NCI-H748 (cell line): ENCODE measurements around the gene NCKAP5.
"Not testable (repeated sequence)": the region's sequence is repeated elsewhere in the genome, so short reads cannot be mapped to it uniquely, and the experiment has no call there.

Experiments
- DNase-seq: peaks from one replicate; lab custom pipeline; 2025; ENCODE audit not compliant: unreplicated experiment; lab: John Stamatoyannopoulos, UW

Gene NCKAP5

DNA sequence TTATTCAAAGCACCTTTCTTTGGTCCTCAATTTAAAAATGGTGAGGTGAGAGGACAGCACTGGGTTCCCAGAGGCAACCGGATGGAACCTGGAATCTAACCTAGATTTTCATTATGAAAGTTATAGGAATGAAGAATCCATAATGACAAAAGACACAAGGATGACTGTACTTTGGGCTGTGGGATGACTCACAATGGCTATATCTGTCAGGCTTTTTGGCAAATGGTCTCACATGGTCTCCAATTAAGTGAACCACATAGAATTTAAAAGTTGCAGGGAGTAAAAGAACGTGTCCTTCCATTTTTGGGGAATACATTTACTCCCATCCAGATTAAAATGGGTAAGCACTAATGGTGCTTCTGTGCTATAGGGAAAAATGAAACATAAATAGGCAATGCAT, 866.5 kb downstream of the NCKAP5 start:
- no peak for DNase-seq

GRCh38 chr2:132699802-132700201, 868.5 kb downstream of the NCKAP5 start:
- not testable (repeated sequence) for DNase-seq

DNA sequence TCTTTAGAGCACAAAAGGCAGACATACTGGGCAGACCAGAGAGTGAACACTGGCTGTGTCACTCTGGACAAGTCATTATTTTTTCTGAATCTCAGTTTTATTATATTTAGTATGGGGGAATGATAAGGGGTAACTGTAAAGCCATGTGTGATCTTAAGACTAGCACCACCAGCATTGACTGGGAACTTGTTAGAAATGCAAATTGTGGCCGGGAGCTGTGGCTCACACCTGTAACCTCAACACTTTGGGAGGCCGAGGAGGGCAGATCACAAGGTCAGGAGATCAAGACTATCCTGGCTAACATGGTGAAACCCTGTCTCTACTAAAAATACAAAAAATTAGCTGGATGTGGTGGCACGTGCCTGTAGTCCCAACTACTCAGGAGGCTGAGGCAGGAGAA, 869.9 kb downstream of the NCKAP5 start:
- not testable (repeated sequence) for DNase-seq

- no peak for DNase-seq
Measured at GRCh38 chr2:132697556-132698205, 870.6 kb downstream of the NCKAP5 start.

GRCh38 chr2:132692816-132693215, 875.4 kb downstream of the NCKAP5 start:
- DNase-seq: no peak

DNA sequence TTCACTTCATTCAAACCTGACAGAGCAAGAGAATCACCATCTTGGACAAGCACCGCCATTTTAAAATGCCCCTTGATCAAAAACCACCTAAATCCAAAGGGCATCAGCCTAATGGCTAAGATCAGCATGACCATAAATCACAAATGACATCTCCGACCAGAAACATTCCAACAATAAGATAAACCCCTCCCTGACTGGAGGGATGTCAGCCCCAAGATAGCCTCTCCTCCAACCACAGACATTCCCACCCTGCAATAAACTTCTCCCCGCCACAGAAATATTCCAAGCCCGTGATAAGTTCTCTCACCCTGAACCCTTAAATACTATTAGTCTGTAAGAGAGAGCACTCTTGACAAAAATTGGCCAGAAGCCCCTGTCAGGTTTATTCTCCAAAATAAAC, 876.7 kb downstream of the NCKAP5 start:
- DNase-seq: no peak

DNA sequence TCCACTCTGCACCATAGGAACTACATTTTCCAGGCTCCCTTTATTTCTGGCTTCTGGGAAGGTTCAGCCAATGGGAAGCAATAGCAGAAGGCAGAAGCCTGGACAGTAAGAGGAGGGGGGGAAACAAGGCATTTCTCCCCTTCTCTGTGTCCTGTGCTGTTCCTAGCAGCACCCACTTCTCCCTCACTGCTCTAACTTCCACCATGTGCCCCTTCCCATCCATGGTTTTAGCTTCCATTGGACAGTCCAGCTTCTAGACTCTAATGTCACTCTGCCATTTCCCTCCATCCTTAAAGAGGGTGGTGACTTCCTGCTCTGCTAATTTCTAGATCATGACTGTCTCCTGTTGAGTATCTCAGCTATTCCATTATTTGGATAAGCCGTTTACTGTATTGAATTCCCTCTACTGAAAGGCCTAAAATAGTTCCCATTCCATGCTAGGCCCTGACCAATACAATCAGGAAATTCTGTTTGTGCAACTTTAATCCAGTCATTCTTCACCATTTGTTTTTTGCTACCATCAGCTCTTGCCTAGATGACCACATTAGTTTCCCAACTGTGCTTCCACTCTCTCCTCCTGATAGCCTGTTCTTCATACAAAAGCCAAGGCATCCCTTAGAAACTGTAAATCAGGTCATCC, 877.5 kb downstream of the NCKAP5 start:
- DNase-seq: no peak

- no peak for DNase-seq
Measured at GRCh38 chr2:132681766-132682165, 886.5 kb downstream of the NCKAP5 start.

GRCh38 chr2:132680544-132680943, 887.7 kb downstream of the NCKAP5 start:
- DNase-seq: no peak

DNA sequence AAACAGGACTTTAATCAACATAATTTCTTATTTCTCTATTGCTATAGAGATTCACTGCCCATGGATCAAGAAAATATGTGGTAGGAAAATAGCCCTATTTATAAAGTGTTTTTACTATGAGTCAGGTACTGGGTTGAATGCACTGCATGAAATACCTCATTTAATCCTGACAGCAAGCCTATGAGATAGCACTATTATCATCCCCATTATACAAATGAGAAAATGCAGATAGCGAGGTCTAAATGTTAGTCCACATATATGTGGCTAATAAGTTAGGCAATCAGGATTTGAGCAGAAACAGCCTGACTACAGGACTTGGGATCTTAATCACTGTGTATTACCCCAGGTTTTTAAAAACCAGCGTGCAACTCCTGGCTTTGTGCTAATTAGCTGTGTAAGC, 889.8 kb downstream of the NCKAP5 start:
- DNase-seq: no peak

- DNase-seq: no peak
Measured at GRCh38 chr2:132677661-132678060, 890.6 kb downstream of the NCKAP5 start.

DNA sequence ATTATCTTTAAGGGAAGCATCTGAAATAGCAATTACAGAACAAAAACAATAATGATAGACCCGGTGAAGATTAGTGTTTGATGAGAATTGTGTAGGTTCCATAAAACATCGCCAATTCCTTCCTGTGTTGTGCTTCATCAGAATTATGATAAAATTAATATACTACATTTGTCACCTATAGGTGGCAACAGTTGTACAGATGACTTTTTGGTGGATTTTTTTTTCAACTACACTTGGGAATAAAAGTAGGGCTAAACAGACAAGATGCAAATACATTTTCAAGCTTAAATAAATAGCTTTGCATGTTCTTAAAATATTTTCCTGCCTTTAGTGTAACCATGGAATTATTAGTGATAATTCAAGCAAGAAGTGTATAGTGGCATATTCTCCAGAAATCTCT, 891.3 kb downstream of the NCKAP5 start:
- DNase-seq: peak; percentile 3

DNA sequence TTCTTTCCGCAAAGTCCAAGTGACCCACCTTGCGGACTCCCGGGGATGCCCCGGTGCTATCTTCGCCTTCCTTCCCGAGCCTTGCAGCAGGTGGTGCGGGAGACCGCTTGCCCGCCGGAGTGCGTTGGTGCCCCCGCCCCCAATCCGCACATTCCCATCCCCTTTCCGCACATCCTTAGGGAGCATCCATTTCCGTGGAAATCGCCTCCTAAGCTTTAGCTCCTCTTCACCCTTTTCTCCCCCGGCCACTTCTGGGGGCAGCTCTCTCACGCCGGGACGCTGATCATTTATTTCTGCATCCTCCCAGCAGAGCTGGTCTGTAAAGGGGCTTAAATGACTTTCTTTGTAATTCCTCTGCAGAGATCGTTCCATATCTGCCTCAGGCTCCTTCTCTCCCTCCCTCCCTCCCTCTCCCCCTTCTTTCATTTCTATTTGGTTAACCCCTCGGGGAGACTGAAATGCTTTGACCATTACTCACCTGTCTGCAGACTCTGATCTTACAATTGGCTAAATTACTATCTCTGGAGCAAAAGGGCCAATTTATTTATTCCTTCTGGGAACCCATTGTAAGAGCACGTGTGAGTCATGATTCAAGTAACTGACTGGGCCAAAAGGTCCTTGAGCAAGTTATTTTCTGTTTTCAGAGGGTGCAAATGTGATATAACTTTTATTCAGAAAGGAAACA, 897.0 kb downstream of the NCKAP5 start:
- peak; percentile 54 for DNase-seq

DNA sequence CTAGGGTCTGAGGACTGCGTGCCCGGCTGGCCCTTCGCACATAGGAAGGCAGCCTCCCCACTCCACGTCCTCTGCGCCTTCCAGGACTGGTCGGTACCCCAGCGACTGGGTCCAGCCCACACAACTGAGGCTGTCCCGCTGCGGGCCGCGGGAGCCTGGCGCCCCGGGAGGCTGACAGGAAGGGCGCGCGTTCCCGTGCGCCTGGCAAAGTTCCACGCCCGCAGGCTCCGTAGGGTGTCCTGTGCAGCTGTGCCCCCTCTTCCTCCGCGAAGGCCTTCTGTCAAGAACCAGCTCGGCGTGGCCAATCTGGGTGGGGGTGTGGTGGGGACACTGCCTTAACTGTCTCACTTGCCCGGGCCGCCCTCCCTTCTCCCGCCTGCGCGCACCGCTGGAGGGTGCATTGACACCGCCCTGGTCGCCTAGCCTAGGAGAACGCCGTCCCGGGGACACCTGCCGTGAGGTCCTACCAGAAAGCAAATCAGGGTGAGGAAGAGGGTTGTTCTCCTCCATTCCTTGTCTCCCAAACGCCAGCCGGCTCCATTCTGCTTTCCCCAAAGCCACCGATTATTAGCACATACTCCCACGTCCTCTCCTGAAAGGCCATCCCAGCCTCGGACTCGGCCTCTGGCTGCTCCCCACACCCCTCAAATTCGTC, 897.6 kb downstream of the NCKAP5 start:
- DNase-seq: peak; percentile 48

DNA sequence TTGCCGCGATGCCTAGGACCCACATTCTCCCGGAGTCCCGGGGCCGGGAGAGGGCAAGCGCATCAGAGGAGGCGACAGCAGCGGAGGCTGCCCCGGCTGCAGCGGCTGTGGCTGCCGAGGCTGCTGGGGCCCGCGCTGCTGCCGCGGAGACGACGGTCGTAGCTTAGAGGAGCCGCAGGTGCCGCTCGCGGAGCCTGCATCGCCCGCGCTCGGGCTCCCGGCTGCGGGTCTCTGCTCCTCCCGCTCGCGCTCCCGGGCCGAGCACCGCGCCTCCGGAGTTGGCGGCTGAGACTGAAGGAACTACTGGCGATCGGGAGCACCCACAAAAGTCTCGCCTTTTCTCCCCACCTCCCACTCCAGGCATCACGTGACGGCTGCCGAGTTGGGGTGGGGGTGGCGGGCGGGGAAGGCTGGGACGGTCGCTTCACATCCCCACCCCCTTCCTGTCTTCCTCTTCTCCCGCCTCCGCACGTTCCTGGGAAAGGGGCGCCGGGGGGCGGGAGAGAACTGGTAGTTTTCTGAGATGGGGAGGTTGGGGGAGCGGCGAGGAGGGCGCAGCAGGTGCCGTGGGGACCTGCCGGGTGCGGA, 898.3 kb downstream of the NCKAP5 start, which contains the start of gene LYPD1:
LYPD1 (minus strand) TSS at position 298 of the 588 bp plus-strand sequence; CDS start at position 25, 273 bp downstream.
- DNase-seq: peak; percentile 74

- peak; percentile 65 for DNase-seq
Measured at GRCh38 chr2:132668987-132669907, 899.0 kb downstream of the NCKAP5 start.

- DNase-seq: peak; percentile 54
Measured at GRCh38 chr2:132668189-132668823, 900.0 kb downstream of the NCKAP5 start.

DNA sequence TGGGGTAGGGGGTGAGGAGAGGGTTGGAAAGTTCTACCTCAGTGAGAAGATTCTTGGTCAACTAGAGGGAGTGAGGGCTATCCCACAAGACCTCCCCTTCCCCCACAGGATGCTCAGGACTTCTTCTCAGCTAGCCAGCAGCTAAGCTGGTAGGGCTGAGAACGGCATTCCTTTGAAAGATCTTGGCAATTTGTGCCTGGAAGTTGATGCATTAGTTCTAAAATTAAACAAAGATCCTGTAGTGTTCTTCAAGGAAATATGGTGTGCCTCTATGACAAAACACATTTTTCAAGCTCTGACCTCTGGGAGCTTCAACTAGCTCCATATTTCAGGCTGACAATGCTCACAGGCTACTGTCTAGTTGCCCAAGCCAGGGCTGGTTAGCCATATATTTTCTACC, 900.6 kb downstream of the NCKAP5 start:
- no peak for DNase-seq

DNA sequence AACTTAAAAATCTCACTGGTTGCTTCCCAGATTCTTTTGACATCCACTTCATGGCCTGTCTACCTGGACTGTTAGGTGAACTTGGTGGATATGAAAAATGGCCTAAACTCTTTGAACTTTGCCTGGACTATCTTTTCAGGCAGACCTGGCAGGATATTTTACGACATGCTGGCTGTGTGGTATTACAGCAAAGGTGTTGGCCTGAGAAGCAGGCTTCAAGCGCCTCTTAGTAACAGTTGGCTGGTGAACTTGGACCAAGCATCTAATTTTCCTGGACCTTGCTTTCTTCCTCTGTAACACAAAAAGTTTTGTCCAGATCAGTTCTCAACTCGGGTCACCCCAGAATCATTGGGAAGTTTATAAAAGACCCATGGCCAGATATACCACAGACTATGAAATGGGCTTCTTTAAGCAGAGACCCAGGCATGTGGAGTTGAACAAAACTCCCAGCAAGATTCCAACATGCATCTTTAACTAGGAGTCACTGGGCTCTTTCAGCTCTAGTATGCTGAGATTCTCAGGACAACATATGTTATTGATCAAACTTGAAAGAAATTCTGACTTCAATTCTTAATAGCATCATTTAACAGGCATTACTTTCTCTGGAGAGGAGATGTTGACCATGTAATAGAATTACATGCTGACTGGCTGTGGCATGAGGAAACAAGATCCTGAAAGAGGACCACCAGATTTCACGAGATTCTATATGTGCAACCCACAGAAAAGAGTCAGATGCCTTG, 902.7 kb downstream of the NCKAP5 start:
- no peak for DNase-seq
